Left ventricle myocardium superior (tissue), 1 donor: Measurements from ENCODE around the gene ITFG2. TPM values are rescaled to one million over a fixed set of nuclear protein-coding genes. Genes with fewer than 3 reads are reported as not detected.
"Not testable (repeated sequence)": the region's sequence is repeated elsewhere in the genome, so short reads cannot be mapped to it uniquely, and the experiment has no call there.

Source experiments
- ATAC-seq: fragments of 200-7000 bp; cut with Tn5 transposase; one replicate; pipeline ENCODE4 v1.9.1; 2020; ENCODE audit warnings: mild to moderate bottlenecking, moderate library complexity
- DNase-seq: peaks from one replicate; pipeline ENCODE4 v3.0.0-alpha.2; 2020
- intact Hi-C: fragments of 100-400 bp; cut with micrococcal nuclease; formaldehyde crosslinking; loops from one replicate; pipeline ENCODE4 v1.11.0; 2022
- total RNA-seq: library from RNA; stranded (reverse); fragmentation: NEBNext Ultra II Directional; extraction: Animal tissue kit (Norgen Biotek cat#: 25700); gene quantifications from one replicate; pipeline ENCODE4 v1.2.1, GENCODE V29; 2021
- donor health status: DM: no; HTN: yes; CAD: no; lungs with severe emphysema.

The ITFG2 gene
- total RNA-seq, 1 donor from 2014 or later: 14.7 TPM

- intact Hi-C loops: no loop called here
- no peak for DNase-seq
- no peak for ATAC-seq
Observed at GRCh38 chr12:2855546-2855945, 43.1 kb downstream of the ITFG2 start.

GRCh38 chr12:2856051-2856450 lies 43.6 kb downstream of the ITFG2 start:
- ATAC-seq (no peak), DNase-seq (no peak)
- intact Hi-C loops: no loop called here

- ATAC-seq (no peak), DNase-seq (no peak)
- intact Hi-C loops: no loop called here
Observed at GRCh38 chr12:2857021-2857431, 44.6 kb downstream of the ITFG2 start, which contains the start of gene TEX52. Gene TEX52 (minus strand): TSS chr12:2857039. CDS start chr12:2857026, 13 bp downstream.

- DNase-seq (no peak), ATAC-seq (no peak)
- intact Hi-C loops: no loop called here
Observed at GRCh38 chr12:2857576-2857975, 45.1 kb downstream of the ITFG2 start.

- ATAC-seq: no peak
- peak; percentile 12 for DNase-seq
- intact Hi-C loops: no loop called here
Observed at GRCh38 chr12:2858334-2858733, 45.9 kb downstream of the ITFG2 start.

GRCh38 chr12:2858944-2859421 lies 46.5 kb downstream of the ITFG2 start:
- DNase-seq: peak; percentile 37
- ATAC-seq: peak; percentile 64
- intact Hi-C loops: no loop called here

GRCh38 chr12:2860170-2860569 lies 47.7 kb downstream of the ITFG2 start:
- ATAC-seq: no peak
- intact Hi-C loops: no loop called here
- DNase-seq: no peak

- ATAC-seq (no peak), DNase-seq (peak; percentile 5)
- intact Hi-C loops: no loop called here
Observed at GRCh38 chr12:2862876-2863275, 50.4 kb downstream of the ITFG2 start.

GRCh38 chr12:2863402-2863801 lies 50.9 kb downstream of the ITFG2 start:
- ATAC-seq, intact Hi-C loops: not testable (repeated sequence)
- DNase-seq: peak; percentile 5

- DNase-seq: peak; percentile 8
- no peak for ATAC-seq
- intact Hi-C loops: no loop called here
Observed at GRCh38 chr12:2864198-2864597, 51.7 kb downstream of the ITFG2 start.

- intact Hi-C loops, ATAC-seq, DNase-seq: not testable (repeated sequence)
Observed at GRCh38 chr12:2868986-2869632, 56.6 kb downstream of the ITFG2 start.

Other genes starting within 250 kb of the ITFG2 start
- 59.0 TPM for gene FKBP4, start 17.7 kb upstream of the ITFG2 start, total RNA-seq
- gene NRIP2, start 22.4 kb downstream of the ITFG2 start, total RNA-seq: 1.1 TPM
- gene TEX52, start 44.4 kb downstream of the ITFG2 start, total RNA-seq: not detected
- gene FOXM1, start 64.5 kb downstream of the ITFG2 start, total RNA-seq: 0.79 TPM
- 4.9 TPM for gene RHNO1, start 64.6 kb downstream of the ITFG2 start, total RNA-seq
- 5.4 TPM for gene TULP3, start 78.2 kb downstream of the ITFG2 start, total RNA-seq
- 11.6 TPM for gene TEAD4, start 146.7 kb downstream of the ITFG2 start, total RNA-seq